Measurements from ENCODE around the gene CCDC78.
A peak's percentile ranks its signal among the peaks of the same experiment; 100 is the strongest.

Gene CCDC78

DNA sequence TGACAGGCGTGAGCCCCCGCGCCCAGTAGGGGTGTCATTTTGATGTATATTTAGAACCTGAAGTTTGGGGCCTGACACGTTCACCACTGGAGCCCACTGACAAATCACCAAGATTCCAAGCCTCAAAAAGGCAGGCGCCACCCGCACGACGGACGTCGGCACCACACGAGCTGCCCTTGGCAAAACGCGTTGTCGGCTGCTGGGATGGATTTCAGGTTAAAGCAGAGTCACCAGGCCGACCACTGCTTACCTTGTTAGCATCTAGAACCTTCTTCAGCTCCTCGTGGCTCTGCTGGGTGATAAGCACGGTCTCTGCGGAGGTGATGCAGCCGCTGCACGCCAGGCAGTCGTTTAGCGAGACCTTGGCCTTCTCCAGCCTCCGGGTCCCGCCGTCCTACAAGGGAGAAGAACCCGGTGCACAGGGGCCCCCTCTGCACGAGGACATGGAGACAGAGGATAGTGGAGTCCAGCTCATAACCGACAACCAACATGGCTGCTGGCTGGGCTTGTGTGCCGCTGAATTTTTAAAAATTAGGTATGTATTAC lies 10.8 kb upstream of the CCDC78 start:
- DNase-seq = no peak

DNA sequence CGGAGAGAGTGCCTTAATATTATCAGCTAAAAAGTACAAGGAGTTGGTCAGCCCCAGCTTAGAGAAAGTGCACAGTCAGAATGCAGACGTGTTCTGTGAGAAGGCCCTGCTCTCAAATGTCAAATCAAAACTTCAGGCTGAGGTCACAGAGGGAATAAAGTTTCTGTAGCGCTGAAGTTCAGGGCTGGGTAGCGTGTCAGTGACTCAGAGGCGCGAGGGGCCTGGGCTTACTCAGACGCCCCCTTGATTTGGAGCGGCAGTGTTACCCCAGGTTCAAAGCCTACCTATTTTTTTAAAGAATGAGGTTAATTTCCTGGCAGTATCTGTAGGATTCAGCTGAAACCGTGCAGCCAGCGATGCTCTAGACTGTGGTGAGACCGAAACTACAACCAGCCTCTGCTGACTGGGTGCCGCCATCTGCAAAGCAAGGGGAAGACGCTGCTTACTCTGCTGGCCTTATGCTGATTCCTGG lies 9.8 kb upstream of the CCDC78 start:
- DNase-seq = no peak

DNA sequence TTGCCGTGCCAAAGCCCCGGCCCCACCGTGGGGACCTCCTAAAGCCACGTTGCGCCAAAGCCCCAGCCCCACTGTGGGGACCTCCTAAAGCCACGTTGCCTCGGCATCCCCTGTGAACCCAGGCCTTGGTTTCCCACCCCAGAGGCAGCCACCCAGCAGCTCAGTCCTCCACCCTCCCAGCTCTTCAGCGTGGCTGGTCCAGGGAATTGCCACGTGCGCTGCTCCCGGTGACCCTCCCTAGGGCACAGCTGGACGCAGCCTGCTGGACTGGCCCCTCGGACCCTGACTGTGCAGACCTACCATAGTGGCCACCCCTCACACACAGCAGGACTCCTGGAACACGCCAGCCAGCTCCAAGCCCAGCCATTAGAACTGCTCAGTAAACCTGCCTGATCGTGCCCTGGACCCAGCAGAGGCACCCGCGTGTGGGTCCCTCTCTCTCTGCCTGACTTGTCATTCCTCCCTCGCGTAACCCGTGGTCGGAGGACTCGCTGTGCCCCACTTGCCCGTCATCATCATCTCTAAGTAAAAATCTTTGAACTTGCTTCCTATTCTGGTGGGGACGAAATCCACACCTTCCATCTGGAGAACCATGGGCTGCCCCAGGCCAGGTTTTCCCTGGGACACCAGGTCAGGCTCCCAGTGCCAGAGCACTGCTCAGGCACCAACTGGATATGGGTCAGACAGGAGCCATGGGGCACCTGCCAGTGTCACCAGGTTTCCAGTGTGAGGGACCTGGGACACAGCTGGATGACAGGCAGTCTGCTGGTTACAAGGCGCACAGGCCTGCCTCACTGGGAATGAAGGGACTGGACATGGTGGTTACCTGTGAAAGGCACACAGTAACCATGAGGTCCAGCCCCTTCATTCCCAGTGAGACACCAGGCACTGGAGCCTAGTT lies 9.0 kb upstream of the CCDC78 start:
- DNase-seq = no peak

DNA sequence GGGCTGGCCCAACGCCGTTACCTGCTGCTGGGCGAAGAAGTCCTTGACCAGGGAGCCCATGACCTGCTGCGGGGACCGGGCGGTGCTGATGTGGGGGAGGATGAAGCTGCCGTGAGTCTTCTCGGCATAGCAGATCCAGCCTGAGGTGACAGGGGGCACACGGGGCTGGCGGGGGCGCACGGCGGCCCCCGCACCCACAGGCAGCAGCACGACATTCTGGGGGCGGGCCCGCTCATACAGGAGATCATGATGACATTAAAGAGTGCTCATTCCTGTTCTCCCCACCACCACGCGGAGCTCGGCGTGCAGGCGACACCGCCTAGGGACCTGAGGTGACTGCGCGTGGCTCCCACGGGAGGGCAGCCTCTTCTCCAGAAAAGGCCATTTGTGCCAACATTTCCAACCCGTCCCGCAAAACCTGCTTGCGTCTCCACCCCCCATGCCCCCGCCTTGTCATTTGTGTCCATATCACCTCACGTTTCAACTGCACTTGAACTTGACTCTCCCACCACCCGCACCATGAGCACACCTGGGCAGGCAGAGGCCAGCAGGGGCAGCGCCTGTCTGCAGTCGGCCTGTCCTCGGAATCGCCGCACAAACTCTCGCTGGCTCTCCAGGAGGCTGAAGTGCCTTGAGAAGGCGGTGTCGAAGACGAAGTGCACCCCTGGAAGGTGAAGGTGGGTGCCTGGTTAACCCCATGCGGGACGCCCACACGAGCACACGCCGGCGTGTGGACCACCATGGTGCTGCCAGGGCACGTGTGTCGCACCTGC lies 8.2 kb upstream of the CCDC78 start:
- no peak for DNase-seq

DNA sequence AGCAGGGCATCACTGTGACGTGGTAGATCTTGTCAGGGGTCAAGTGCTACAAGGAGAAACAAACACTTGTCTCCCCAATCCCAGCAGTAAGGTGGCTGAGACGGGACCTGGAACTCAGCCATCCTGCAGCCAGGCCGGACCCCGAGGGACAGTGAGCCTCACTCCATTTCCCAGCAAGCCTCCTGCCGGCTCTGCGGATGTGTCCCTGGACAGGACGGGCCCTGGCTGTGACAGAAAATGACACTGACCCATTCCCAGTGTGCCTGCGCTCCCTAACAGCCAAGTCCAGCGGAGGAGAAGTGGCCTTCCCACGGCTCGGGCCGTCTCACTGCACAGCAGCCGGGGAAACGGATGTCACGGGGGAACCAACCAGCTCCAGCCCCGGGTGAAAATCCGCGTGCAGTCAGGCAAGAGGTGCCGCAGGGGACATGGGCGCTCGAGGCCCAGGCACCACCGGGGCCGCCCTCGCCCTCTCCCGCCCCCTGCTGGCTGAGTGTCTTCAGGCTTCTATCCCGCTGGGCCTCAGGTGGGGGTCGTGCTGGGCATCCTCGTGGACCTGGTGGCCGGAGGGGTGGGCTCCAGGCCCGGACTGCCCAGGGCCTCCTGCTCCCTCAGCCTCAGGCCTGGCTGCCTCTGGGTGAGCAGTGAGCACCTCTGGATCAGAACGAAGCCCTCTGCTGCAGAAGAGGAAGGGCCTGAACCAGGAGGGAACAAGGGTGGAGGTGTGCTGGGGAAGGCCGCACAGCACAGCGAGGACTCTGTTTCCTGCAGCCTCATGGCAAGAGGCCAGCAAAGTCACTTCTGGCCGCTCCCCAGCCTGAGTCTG lies 7.4 kb upstream of the CCDC78 start:
- no peak for DNase-seq

DNA sequence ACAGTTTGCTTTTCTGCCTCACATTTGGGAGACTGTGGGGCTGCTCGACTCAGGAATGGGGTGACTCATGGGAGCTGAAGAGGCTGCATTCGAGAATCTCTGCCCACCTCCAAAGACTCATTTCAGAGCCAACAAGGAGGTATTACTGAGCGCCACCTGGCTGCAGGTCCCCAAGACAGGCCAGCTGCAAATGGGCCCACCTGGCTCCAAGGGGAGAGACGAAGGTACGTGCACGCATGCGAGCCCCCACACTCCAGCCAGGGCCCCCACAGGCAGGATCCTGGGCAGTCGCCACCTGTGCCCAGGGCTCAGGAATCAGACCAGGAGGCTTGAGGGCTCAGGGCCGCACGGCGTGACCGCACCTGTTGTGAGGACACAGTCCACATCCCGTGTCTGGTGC lies 6.7 kb upstream of the CCDC78 start:
- no peak for DNase-seq

DNA sequence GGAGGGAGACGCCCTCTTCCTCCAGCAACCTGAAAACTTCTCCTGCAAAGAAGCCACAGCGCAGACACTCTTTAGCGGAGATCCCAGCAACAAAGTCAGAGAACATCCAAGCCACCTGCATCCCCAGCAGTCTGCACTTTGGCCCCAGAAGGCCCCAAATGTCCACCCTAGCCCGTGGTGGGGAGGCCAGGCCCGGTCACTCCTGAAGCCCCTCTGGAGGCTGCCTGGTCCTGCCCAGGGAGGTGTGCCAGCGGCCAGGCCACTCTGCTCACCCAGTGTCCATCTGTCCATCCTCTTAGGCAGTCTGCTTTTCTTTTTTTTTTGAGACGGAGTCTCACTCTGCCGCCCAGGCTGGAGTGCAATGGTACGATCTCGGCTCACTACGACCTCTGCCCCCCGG lies 6.1 kb upstream of the CCDC78 start:
- no peak for DNase-seq

DNA sequence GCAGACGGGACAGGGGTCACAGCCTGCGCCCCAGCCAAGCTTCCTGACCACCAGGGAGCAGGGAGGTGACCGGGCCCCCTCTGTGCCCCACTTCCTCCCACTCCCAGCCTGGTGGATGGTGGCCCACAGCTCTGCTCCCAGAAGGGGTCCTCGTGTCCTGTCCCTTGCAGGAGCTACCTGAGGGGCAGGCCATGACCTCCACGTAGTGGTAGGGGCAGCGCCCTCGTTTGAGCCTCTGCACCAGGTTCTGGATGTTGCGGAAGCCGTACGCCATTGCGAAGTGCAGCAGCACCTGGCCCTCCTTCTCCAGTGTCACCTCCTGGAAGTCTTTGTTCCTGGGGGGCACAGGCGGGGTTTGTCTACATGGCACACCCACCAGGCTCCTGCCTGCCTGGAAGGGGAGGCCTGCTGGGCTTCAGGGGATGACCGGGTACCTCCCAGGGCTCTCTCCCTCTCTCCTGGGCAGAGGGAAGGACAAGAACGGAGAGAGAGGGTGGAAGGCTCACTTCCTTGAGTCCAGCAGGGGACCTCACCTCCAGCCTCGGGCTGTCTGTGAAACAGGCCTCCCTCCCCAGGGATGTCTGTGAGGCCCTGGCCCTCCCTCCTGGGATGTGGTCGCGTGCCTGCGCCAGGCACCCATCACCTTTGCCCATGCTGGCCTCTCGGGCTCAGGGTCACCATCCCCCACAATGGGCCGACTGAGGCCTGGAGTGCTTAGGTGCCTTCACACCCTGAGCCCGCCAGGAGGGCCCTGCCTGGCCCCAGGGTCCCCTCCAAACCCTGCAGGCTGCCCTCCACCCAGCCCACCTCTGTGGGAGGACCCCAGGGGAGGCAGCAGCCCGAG lies 4.6 kb upstream of the CCDC78 start:
- DNase-seq = no peak

DNA sequence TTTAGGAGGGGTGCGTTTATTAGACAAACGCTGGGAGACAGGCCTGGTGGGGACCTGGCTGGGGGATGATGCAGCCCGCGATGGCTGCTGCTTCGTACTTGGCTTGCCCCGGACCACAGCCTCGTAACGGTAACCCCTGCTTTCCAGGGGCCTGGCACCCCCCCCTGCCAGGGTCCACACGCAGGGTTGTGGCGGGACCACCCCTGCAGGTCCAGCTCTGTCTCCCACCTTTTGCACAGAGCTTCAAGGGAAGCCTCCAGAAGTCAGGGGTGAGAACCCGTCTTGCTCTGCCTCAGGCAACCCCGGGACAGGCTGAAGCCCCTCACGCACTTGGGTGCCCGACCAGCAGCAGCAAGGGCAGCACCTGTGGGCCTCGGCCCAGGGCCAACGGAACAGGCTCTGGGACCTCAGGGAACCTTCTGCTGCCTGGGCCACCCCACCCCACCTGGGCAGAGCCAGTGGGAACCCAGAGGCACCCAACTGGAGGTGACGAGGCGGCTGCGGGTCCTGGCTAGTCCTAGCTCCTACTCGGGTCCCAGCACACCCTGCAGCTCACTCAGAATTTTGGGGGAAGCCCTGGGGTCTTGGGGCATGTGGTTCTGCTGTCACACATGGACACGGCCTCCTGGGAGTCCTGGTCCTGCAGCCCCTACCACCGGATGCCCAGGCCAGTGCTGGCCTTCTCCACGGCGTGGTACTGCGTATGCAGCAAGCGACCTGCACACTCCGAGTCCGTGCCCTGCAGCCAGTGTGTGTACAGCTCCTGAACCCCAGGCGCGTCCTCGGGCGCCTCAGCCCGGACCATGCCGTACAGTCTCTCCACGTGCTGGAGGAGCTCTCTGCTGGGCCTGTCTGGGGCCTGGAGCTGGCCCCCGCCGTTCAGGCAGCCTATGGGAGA lies 3.8 kb upstream of the CCDC78 start:
- no peak for DNase-seq

DNA sequence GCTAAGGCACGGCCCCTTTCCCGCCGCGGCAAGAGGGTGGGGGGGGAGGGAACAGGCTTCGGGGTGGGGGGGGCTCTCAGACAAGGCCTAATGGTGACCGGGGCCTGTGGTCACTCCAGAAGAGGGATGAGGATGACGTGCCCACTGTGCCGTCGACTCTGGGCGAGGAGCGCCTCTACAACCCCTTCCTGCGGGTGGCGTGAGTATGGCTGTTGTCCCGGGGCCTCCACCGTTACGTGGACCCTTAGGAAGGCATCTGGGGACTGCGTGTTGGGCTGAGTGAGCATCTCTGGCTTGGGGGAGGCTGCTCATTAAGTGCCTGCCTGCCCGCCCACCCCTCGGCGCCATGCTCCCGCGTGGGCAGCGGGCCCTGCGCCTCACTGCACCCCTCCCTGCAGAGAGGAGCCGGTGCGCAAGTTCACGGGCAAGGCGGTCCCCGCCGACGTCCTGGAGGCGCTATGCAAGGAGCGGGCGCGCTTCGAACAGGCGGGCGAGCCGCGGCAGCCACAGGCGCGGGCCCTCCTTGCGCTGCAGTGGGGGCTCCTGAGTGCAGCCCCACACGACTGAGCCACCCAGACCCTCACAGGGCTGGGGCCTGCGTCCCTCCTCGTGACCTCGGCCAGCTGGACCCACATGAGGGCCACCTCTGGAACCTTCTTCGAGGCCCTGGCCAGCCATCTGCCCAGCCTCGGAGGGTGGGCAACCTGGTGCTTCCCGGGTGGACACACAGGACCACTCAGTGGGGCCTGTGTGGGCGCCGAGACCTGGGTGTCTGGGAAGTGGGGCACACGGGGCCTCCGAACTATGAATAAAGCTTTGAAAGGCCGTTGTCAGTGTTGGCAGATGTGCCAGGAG lies 2.9 kb upstream of the CCDC78 start:
- DNase-seq = peak; percentile 45

DNA sequence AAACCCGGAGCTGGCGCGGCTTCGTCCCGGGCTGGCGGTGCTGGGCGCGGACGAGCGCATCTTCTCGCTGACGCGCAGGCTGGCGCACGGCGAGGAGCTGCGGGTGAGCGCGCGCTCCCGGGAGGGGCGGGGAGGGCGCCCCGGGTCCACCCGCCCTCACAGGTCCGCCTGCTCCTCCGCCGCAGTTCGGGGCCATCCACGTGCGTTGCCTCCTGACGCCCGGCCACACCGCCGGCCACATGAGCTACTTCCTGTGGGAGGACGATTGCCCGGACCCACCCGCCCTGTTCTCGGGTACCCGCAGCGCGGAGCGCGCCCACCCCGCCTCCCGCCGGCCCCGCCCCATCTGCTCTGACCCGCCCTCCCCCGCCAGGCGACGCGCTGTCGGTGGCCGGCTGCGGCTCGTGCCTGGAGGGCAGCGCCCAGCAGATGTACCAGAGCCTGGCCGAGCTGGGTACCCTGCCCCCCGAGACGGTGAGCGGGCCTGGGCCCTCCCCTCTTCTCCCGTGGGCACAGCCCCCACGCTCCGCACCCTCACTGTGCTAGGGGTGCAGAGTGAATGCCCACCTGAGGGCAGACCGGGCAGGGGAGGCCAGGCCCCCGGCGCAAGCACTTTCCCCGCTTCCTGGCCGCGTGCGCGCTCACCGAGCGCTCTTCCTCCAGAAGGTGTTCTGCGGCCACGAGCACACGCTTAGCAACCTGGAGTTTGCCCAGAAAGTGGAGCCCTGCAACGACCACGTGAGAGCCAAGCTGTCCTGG lies 2.1 kb upstream of the CCDC78 start:
- peak; percentile 97 for DNase-seq

DNA sequence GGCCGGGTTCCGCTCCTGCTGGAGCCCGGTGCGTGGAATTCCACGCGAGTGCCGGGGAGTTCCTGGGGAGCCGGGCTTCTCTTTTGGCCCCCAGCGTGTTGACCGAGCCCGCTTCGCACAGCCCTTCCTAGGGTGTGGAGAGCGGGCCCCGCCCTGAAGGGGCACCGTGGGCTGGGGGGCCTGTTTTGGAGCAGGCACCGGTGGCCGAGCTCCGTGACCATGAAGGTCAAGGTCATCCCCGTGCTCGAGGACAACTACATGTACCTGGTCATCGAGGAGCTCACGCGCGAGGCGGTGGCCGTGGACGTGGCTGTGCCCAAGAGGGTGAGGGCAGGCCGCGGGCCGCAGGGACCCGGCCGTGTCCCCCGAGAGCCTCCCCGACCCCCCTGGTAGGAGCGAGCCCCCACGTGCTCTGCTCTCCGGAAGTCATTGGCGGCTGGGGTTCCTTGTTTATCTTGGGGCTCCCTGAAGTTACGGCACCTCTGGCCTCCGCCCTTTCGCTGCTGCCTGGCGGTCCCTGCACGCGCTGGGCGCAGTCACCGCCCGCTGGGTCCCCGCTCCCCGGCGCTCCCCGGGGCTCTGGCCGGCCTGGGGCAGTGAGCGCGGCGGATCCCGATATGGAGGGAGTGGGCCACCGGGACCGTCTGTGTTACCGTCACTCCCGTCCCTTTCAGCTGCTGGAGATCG lies 1.2 kb upstream of the CCDC78 start:
- DNase-seq = peak; percentile 65

DNA sequence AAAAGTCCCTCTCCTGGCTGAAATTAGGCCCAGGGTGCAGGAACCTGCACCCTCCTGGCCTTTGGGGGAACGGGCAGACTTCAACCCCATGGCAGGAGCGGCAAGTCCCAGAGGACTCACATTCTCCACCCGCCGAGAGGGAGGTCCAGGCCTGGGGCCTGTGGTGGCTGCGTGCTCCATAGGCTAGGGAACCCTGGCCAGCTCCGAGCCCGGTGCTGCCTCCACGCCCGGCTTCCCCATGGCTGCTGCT lies 130 bp downstream of the CCDC78 start:
- DNase-seq = no peak

DNA sequence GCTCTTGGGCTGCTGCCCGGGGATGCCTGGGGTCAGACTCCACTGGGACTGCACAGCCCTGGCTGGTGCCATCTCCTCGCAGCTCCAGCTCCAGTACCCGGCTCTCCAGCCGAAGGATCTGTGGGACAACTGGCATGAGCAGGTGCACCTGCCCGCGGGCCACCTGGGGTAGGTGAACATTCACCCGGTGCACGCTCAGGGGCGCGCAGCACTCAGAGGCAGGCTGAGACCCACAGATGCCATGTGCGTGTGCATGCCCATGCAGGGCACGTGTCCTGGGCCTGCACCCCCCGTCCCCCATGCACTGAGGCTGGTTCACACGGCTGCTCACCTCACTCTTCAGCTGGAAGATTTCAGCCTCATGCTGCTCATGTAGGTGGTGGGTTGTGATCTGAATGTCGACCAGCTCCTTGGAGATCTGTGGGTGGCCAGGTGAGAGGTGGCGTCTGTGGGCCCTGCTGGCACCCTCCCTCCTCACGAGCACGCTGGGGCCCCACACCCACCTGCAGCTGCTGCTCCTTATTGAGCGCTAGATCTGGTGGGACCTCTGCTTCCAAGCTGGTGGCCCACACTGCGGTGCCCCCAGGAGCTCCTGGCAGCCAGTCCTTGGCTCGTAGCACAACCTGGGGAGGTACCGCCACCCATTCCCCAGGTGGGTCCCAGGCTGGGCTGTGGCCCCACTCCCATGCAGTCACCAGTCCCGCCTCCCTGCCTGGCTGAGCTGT lies 618 bp downstream of the CCDC78 start:
- DNase-seq = no peak

DNA sequence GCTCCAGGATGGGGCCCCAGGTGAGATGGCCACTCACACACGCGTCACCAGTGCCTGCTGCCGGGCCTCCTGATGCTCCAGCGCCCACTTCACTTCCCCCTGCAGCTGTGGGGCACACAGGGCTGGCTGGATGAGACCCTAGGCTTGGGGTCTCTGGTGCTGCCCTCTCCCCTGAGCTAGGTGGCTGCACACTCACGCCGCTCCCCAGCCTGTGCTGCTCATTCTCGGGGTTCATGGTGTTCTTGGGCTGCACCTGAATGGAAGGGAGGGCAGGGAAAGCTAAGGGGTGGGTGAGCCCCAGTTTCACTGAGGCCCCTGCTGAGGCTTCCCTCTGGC lies 1.2 kb downstream of the CCDC78 start:
- no peak for DNase-seq

DNA sequence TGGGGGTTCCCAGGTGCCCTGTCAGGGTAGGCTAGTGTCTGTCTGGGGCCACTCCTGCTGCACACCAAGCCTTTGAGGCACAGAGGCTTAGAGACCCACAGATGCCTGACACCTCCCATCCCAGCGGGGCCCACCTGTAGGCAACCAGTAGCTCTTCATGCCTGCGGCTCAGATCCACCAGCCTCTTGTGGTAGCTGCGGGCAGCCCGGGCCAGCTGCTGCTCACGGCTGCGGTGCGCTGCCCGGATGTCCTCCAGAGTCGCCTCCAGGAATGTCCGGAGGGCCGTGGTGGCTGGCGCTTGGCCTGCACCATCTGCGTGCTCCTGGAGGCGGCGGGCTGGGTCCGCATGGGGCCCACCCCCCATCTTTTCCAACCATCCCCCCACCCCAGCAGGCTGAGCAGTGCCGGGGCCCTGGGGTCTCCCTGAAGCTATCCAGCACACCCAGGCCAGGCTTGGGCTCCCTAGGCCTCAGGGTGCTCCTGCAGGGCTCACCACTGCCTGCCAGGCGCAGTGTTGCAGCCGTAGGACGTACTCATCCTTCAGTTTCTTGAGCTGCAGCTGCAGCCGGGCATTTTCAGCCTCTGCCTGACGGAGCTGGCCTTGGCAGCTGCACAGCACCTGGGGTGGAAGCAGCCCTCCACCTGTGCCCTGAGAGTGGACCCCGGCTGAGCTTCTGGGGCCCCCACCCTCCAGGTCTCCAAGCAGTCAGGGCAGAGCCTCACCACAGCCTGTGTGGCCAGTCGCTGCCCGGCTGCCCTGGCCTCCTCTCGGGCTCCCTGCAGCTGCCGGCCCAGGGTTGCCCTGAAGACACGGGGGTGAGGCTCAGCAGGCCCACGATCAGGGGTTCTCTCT lies 1.8 kb downstream of the CCDC78 start:
- no peak for DNase-seq

DNA sequence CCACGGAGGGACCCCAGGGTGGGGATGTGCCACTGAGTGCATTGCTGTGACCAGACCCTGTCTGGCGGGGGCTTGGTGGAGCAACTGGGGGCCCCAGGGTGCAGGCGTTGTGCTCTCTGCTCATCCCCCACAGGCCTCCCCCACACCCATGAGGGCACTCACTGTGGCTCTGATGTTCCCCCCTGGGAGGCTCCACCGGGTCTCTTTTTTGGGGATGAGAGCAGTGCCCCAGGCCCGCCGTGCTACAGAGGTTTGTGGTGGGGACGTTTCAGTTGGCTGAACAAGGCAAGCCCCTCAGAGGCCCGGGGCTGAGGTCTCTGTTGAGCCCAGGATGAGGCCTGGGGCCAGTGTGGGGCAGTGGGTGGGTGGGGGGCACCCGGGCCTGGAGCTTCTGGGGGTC lies 2.5 kb downstream of the CCDC78 start:
- no peak for DNase-seq
